ENCODE measurements around the gene TPK1.

DNA sequence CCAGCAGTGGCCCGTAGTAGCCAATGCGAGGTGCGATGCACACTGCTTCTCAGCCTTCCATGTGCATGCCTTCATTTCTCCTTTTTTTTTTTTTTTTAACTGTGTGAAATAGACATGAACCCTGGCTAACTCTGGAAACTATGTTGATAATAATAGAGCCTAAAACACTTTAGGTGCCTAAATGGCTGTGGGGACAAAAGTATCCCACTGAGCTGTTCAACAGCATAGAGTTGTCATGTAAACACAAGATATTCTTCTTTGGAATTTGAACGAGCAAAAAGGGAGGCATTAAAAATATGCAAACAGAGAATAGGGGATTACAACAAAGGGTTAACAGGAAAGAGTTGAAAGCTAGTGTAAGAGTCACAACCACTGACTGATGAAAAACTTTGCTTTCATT lies 270.3 kb downstream of the TPK1 start:
- TF ChIP-seq POLR2AphosphoS5 (IDR thresholded peaks at IDR 0.05; ENCODE audit: low read depth, low read length), result no peak
- no peak for TF ChIP-seq POLR2A (IDR thresholded peaks at IDR 0.05; ENCODE audit: low read depth, low read length)
- TF ChIP-seq TAF1 (IDR thresholded peaks at IDR 0.05; ENCODE audit: borderline replicate concordance, low read depth, low read length), result no peak

All from GM12892 (cell line).